Muscle layer of duodenum (tissue), 2 donors: ENCODE results near the gene MAN1C1.

ENCODE experiments used
- H3K27ac ChIP-seq: one replicate; pipeline ENCODE4 v1.7.0; 2013; ENCODE audit warnings: mild to moderate bottlenecking, low read length
- H3K27me3 ChIP-seq: one replicate; pipeline ENCODE4 v1.7.0; 2013; ENCODE audit warnings: low read depth, mild to moderate bottlenecking, control low read depth, low read length
- H3K36me3 ChIP-seq, 2 donors: one replicate each; pipeline ENCODE4 v1.7.0; 2013; ENCODE audit warnings: low read length in 2 of 2, control low read depth in 1 of 2, mild to moderate bottlenecking in 1 of 2; ENCODE audit not compliant: insufficient read depth in 2 of 2, control insufficient read depth in 1 of 2
- H3K4me1 ChIP-seq, 2 donors: one replicate each; pipeline ENCODE4 v1.7.0; 2013; ENCODE audit warnings: low read length in 2 of 2, mild to moderate bottlenecking in 2 of 2, control low read depth in 1 of 2, moderate library complexity in 1 of 2; ENCODE audit not compliant: insufficient read depth in 2 of 2, control insufficient read depth in 1 of 2
- H3K4me3 ChIP-seq, 2 donors: one replicate each; pipeline ENCODE4 v1.7.0; 2013; ENCODE audit warnings: low read length in 2 of 2, low read depth in 1 of 2, mild to moderate bottlenecking in 1 of 2
- H3K9me3 ChIP-seq, 2 donors: one replicate each; pipeline ENCODE4 v1.7.0; 2013; ENCODE audit warnings: low read length in 2 of 2, control low read depth in 1 of 2, mild to moderate bottlenecking in 1 of 2; ENCODE audit not compliant: control insufficient read depth in 1 of 2
- donor health status: healthy.

Gene MAN1C1

DNA sequence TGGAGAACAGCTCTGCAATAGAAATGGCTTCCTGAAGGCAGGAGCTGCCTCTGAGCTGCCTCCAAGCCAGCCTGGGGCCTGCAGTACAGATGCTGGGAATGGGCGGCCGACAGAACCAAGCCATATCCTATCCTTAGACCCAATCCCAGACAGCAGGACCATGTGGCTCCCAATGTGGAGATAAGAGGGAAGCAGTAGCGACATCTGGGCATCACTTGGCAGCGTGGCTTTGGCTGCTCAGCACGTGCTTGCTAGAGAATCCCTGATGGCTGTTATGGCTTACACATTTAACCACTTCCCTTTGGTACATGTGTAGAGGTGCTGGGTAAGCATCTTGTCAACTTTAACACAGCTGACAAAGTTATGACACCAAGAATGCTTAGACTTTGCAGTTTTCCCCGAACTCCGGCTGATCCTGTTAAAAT, 87.7 kb downstream of the MAN1C1 start:
- H3K36me3 ChIP-seq: no peaks in the 10 kb centered on the region
- no peak overlapping the region for H3K4me3 ChIP-seq
- peaks cover 19 to 42% of the 10 kb centered on the region in 2 donors for H3K4me1 ChIP-seq
- H3K9me3 ChIP-seq: no peaks in the 10 kb centered on the region
- no peaks in the 10 kb centered on the region for H3K27me3 ChIP-seq
- H3K27ac ChIP-seq: no peak overlapping the region

DNA sequence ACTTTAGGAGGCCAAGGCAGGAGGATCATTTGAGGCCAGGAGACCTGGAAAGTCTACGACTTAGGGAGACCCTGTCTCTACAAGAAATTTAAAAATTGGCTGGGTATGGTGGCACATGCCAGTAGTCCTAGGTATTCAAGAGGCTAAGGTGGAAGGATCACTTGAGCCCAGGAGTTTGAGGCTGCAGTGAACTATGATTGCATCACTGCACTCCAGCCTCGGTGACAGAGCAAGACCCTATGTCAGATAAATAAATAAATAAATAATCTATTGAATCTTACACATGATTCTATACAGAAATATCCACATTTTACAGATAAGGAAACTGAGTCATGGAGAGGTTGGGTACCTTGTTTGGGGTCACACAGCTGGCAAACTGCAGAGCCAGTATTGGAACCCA, 89.1 kb downstream of the MAN1C1 start:
- H3K36me3 ChIP-seq: no peaks in the 10 kb centered on the region
- H3K4me1 ChIP-seq: peaks cover 7 to 27% of the 10 kb centered on the region in 2 donors
- no peaks in the 10 kb centered on the region for H3K9me3 ChIP-seq
- no peak overlapping the region for H3K27ac ChIP-seq
- no peak overlapping the region for H3K4me3 ChIP-seq
- H3K27me3 ChIP-seq: no peaks in the 10 kb centered on the region

DNA sequence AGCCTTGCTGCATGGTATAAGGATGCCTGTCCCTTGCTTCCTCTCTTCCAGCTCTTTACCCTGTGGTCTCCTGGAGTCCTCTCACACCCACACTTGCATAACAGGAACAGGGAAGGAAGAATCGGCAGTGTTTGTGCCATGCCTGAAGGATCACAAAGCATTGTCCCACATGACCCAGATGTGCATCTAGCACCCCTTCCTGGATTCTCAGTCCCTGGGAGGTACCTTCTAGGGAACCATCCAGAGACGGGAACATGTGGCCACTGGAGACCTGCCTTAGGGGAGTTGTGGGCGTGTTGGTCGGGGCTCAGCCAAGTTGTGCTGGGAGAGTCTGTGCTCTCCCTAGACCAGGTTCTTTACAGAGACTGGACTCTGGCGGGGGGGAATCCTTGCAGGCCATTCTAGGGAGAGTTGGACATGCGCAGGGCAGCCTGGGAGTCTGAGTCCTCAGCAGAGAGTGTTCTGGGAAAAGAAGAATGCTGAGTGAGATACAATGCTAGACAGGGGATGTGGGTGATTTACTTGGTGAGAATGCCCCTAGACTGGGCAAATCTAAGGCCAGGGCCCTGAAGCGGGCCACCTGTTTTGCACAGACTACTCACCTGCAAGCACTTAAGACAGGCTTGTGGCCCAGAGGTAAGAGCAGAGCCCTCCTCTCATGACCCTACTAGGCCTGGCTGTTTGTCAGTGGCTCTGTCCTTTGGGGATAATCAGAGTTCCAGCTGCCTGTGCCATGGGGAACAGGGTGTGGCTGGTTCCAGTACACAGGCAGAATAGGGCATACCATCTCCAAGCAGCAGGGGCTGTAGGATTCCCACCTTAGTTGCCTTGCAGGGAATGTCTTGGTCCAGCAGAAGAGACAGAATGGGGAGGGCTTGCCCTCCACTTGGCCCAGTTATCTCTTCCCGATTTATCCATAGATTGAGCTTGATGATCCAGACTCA, 89.8 kb downstream of the MAN1C1 start:
- no peaks in the 10 kb centered on the region for H3K9me3 ChIP-seq
- H3K4me3 ChIP-seq: no peak overlapping the region
- peaks cover 7 to 20% of the 10 kb centered on the region in 2 donors for H3K4me1 ChIP-seq
- no peaks in the 10 kb centered on the region for H3K36me3 ChIP-seq
- H3K27me3 ChIP-seq: no peaks in the 10 kb centered on the region
- H3K27ac ChIP-seq: no peak overlapping the region

DNA sequence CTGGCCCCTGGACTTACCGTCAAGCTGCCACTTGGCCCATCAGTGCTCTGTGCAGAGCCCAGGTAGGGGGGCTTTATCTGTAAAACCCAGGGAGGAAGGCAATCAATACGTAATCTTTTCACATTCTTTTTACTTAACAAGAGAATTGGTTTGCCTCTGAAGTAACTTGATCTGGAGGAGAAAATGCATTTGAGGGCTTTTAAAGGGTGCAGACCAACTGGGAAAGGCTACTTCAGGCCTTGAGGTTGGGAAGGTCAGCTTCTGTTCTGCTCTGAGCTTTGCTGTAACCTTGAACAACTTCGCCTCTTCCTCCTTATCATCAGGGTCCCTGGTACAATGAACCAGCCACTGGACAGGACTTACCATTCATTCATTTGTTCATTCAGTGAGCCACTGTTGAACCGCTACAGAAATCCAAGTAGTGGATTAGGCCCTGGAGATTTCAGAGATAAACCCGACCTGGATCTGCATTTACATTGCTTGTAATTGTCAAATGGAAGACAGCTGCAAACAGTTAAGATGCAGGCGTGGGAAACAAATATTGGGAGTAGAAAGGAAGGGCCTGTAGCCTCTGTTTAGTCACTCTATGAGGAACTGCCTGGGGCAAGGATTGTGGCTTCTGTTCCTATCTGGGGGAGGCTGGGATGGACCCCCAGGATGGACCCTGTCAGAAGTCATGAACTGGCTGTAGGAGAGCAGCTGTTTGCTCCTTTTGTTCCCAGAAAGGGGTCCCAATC, 90.9 kb downstream of the MAN1C1 start:
- no peaks in the 10 kb centered on the region for H3K36me3 ChIP-seq
- H3K4me3 ChIP-seq: no peak overlapping the region
- peaks cover 2 to 19% of the 10 kb centered on the region in 2 donors for H3K4me1 ChIP-seq
- H3K27me3 ChIP-seq: no peaks in the 10 kb centered on the region
- no peak overlapping the region for H3K27ac ChIP-seq
- no peaks in the 10 kb centered on the region for H3K9me3 ChIP-seq

DNA sequence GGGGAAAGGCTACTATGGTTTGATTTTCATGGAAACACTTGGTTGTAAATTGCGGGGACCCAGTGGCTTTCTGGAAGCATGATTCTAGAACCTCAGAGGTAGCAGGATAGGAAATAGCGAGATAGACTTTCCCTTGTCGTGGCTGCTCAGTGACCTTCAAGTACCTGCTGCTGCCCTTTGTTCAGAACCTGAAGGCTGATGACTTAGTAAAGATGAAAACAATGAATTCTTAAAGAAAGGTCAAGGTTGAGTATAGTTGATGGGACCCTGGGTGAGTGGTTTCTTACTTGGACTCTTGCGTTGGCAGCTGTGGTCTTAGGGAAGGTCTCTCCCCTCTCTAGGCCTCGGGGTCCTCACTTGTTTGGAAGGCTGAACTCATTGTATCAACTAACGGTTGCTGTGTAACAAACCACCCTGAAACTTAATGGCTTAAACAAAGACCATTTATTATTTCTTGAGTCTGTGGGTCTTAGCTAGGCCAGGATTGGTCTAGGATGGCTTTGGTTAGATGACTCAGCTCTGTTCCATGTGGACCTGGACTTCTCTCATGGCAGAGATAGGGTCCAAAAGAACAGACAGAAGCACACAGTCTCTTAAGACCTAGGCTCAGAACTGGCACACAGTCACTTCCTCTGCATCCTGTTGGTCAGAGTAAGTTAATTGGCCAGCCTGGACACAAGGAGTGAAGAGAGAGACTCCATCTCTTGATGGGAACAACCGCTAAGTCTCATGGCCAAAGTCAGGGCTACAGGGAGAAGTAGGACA, 94.2 kb downstream of the MAN1C1 start:
- Histone ChIP-seq H3K27me3 (no peaks in the 10 kb centered on the region), H3K27ac (no peak overlapping the region), H3K4me1 (peaks cover 0 to 13% of the 10 kb centered on the region in 2 donors)

DNA sequence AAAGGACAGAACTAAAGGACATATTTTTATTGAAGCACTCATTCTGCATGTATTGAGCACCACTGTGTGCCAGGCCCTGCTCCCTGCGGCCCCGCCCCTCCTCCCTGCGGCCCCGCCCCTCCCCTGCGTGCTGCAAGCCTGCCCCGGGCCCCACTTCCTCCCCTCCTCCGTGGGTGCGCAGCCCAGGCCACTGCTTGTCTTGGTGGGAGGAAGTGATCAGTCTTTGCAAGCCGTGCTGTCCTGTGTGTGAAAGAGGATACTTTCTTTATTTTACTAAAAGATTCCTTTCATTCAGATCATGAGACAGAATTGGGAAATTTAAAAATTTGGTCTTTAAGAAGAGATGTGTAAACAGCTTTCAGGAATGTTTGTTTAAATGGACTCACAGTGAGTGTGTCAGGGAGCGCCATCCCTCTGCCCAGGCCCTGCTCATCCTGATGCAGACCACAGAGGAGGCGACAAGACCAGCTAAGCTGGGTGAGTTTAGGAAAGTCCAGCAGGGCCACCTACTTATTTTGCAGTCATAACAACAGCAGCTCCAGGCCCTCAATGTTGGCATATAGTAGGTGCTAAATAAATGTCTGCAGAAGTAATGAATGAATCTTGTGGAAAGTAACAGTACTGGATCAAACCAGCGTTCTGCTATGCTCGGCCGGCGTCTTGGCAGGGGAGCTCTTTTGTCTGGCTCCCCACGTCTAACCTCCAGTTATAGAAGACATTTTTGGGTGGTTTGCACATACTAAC, 95.1 kb downstream of the MAN1C1 start:
- no peak overlapping the region for H3K27ac ChIP-seq
- no peaks in the 10 kb centered on the region for H3K36me3 ChIP-seq
- H3K9me3 ChIP-seq: no peaks in the 10 kb centered on the region
- peaks cover 0 to 13% of the 10 kb centered on the region in 2 donors for H3K4me1 ChIP-seq
- no peak overlapping the region for H3K4me3 ChIP-seq
- H3K27me3 ChIP-seq: no peaks in the 10 kb centered on the region

More for the DNA sequence above, 94.2 kb downstream of the MAN1C1 start:
- no peaks in the 10 kb centered on the region for H3K36me3 ChIP-seq
- no peaks in the 10 kb centered on the region for H3K9me3 ChIP-seq
- no peak overlapping the region for H3K4me3 ChIP-seq

DNA sequence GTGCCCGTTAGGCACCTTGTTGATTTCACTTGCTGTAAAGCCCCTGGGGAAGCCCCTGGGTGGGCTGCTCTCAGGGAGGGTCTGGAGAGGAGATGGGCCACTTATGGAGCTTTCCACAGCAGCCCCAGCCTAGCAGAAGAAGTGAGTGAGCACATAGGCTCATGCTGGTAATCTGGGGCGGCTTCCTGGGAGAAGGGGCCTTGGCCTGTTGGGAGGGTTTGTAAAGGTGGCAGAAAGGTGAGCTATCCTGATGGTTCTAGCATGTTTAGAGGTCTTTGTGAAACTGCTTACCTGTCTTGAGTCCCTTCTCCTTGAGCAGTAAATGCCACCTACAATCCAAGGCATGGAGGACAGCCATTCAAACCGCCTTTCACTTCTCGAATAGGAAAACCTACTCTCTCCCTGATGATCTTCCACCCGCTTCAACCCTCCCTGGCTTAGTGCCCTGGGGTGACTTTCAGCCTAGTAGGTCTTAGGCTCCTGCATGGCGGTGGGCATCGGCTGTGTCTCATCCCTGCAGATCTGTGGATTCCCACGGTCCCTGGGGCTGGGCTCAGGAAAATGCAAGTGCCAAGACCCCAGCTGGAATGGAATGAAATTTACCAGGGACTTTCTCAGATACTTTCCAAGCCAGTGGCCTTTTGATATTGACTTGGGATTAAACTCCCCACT, 95.8 kb downstream of the MAN1C1 start:
- no peak overlapping the region for H3K27ac ChIP-seq
- no peak overlapping the region for H3K4me3 ChIP-seq
- peaks cover 0 to 13% of the 10 kb centered on the region in 2 donors for H3K4me1 ChIP-seq
- H3K27me3 ChIP-seq: no peaks in the 10 kb centered on the region
- H3K9me3 ChIP-seq: no peaks in the 10 kb centered on the region
- no peaks in the 10 kb centered on the region for H3K36me3 ChIP-seq

DNA sequence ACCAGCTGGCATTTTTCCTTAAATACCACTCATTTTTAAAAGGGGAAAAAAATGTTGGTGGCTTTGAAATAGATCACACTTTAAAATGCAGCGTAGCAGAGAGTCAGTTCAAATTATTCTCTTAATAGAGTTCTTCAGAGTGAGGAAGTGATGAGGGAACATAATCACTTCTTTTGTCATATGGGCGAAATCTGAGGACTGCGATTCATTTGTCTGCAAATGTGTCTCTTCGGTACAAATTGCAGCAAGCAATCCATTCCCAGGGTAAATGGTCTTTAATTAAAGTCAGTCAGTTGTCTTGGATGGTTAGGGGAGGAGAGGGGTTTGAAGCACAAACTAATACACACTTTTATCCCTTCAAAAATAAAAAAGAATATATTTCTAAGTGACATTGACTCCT, 97.4 kb downstream of the MAN1C1 start:
- Histone ChIP-seq H3K4me3 (no peak overlapping the region), H3K27ac (no peak overlapping the region), H3K27me3 (no peaks in the 10 kb centered on the region), H3K4me1 (peaks cover 0 to 13% of the 10 kb centered on the region in 2 donors), H3K9me3 (no peaks in the 10 kb centered on the region), H3K36me3 (no peaks in the 10 kb centered on the region)

DNA sequence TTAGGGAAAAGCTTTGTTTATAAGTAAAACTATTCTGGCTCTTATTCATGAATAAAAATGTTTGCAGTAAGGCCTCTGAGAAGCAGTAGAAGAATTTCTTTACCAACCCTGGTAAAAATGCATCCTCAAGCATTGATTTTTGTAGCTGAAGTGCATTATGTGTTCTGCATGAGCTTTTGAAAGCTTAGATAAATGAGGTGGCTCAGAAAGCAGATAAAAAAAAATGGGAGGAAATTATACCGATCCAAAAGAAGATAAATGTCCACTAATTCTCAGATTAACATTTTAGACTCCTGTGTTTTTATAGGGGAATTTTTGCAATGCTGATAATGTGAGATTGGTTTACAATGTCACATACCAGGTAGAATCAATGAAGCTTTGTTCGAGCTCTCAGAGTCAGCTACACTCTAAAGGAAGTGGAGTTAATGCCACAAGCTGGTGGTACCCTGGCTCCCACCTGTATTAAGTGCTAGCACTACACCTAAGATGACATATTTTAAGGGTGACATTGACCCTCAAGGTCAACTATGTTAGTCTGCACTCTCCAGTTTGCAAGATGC, 97.9 kb downstream of the MAN1C1 start:
- H3K4me3 ChIP-seq: no peak overlapping the region
- peaks cover 0 to 13% of the 10 kb centered on the region in 2 donors for H3K4me1 ChIP-seq
- no peaks in the 10 kb centered on the region for H3K9me3 ChIP-seq
- H3K27ac ChIP-seq: no peak overlapping the region
- H3K36me3 ChIP-seq: no peaks in the 10 kb centered on the region
- no peaks in the 10 kb centered on the region for H3K27me3 ChIP-seq

DNA sequence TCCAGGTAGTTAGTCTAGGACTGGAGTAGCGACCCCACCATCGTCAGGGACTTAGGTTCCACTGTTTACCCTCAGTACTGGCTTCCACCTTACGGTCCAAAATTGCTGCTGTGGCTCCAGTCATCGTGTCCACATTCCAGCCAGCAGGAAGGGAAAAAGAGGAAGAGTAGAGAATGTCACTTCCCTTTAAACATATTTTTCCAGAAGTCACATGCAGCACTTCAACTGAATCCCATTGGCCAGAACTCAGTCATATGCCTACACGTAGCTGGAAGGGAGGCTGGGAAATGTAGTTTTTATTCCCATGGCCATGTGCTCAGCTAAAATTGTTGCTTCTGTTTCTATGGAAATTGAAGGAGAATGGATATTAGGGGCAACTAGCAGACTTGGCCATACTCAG, 99.3 kb downstream of the MAN1C1 start:
- Histone ChIP-seq H3K27me3 (no peaks in the 10 kb centered on the region), H3K27ac (no peak overlapping the region), H3K4me1 (peaks cover 0 to 13% of the 10 kb centered on the region in 2 donors), H3K4me3 (no peak overlapping the region), H3K36me3 (no peaks in the 10 kb centered on the region), H3K9me3 (no peaks in the 10 kb centered on the region)
